Cardiac fibroblast (primary cell): ENCODE data around the gene POMT1.

ENCODE experiments used
- DNase-seq, 2 donors: peaks; one replicate each; pipeline versions ENCODE4 v3.0.0 to v3.0.0-alpha.2; 2010; ENCODE audit warnings: low read depth in 2 of 2
- H3K4me3 ChIP-seq, 2 donors: replicated peaks in 1 of 2; 1 replicate in 1 of 2; 2 replicates in 1 of 2; pipeline ENCODE4 v1.5.1; 2011; ENCODE audit warnings: low read depth in 2 of 2, low read length in 2 of 2, mild to moderate bottlenecking in 2 of 2, moderate library complexity in 1 of 2
- CTCF ChIP-seq: IDR thresholded peaks from one replicate; pipeline ENCODE4 v1.5.1; 2011; ENCODE audit warnings: low read depth, mild to moderate bottlenecking, low read length, inconsistent platforms

POMT1 gene

GRCh38 chr9:131562032-131562959 is 59.6 kb downstream of the POMT1 start:
- DNase-seq: peak; percentile 43 to 55
- no peak overlapping the region for H3K4me3 ChIP-seq
- TF ChIP-seq CTCF: no peak

- no peak for TF ChIP-seq CTCF
- no peak for DNase-seq
- no peak overlapping the region for H3K4me3 ChIP-seq
Observed at GRCh38 chr9:131565369-131565768, 62.7 kb downstream of the POMT1 start.

- no peak for TF ChIP-seq CTCF
- DNase-seq: no peak
- no peak overlapping the region for H3K4me3 ChIP-seq
Observed at GRCh38 chr9:131566158-131566557, 63.4 kb downstream of the POMT1 start.

GRCh38 chr9:131567910-131568309 is 65.2 kb downstream of the POMT1 start:
- no peak for TF ChIP-seq CTCF
- H3K4me3 ChIP-seq: no peak overlapping the region
- DNase-seq: no peak
